Frontal cortex (tissue), 4 donors: ENCODE results near the gene OR6B3. TPM values are rescaled to one million over a fixed set of nuclear protein-coding genes. Genes with fewer than 3 reads are reported as not detected.
"Not testable (repeated sequence)": the region's sequence is repeated elsewhere in the genome, so short reads cannot be mapped to it uniquely, and the experiment has no call there.

Source experiments
- DNase-seq, 2 donors: peaks; one replicate each; pipeline ENCODE4 v3.0.0; 2012; ENCODE audit warnings: low spot score in 2 of 2
- FAIRE-seq: peaks from 2 replicates; lab custom pipeline; 2012; peaks lifted over from hg19 to GRCh38; lab: Jason Lieb, UNC
- total RNA-seq: library from RNA; depleted of rRNA; stranded (reverse); fragments of >200 nt; gene quantifications from one replicate; pipeline ENCODE4 v1.2.3, GENCODE V29; 2014
- donor health status: control.
- donor health status: control.
- donor health status: control.

OR6B3 gene
- total RNA-seq, 1 donor from 2014 or later, result not detected

GRCh38 chr2:240045098-240045497, 8.2 kb downstream of the OR6B3 start:
- DNase-seq (no peak), FAIRE-seq (no peak)

- DNase-seq, FAIRE-seq: not testable (repeated sequence)
These were observed 9.2 kb downstream of the OR6B3 start for GRCh38 chr2:240044096-240044495.

GRCh38 chr2:240043279-240043989, 9.9 kb downstream of the OR6B3 start:
- DNase-seq (no peak), FAIRE-seq (no peak)

- FAIRE-seq, result no peak
- DNase-seq, result no peak
These were observed 10.6 kb downstream of the OR6B3 start for GRCh38 chr2:240042740-240043139.

GRCh38 chr2:240041363-240041762, 12.0 kb downstream of the OR6B3 start:
- FAIRE-seq, result no peak
- DNase-seq, result no peak

- DNase-seq, result no peak
- FAIRE-seq, result no peak
These were observed 16.0 kb downstream of the OR6B3 start for GRCh38 chr2:240037358-240037757.

GRCh38 chr2:240033330-240033678, 20.0 kb downstream of the OR6B3 start:
- DNase-seq (no peak), FAIRE-seq (no peak)

- DNase-seq (no peak), FAIRE-seq (no peak)
These were observed 20.7 kb downstream of the OR6B3 start for GRCh38 chr2:240032406-240033329.

- no peak for DNase-seq
- FAIRE-seq, result no peak
These were observed 22.8 kb downstream of the OR6B3 start, which contains the start of gene OR6B2 for GRCh38 chr2:240030379-240031094. OR6B2 (minus strand) TSS chr2:240030429; CDS start chr2:240030429, 0 bp downstream.

GRCh38 chr2:240024766-240025165, 28.6 kb downstream of the OR6B3 start:
- FAIRE-seq (no peak), DNase-seq (peak in 1 of 2 donors; percentile 36)

- no peak for DNase-seq
- FAIRE-seq, result no peak
These were observed 29.5 kb downstream of the OR6B3 start for GRCh38 chr2:240023792-240024191.

GRCh38 chr2:240021488-240022104, 31.7 kb downstream of the OR6B3 start:
- DNase-seq (peak; percentile 45 to 57), FAIRE-seq (no peak)

- DNase-seq (no peak), FAIRE-seq (no peak)
These were observed 35.1 kb downstream of the OR6B3 start for GRCh38 chr2:240018071-240018750.

GRCh38 chr2:240014327-240014726, 39.0 kb downstream of the OR6B3 start:
- no peak for FAIRE-seq
- DNase-seq, result no peak

- no peak for FAIRE-seq
- DNase-seq, result no peak
These were observed 40.0 kb downstream of the OR6B3 start for GRCh38 chr2:240013343-240013742.

GRCh38 chr2:240002983-240003382, 50.3 kb downstream of the OR6B3 start:
- no peak for DNase-seq

GRCh38 chr2:240000671-240001070, 52.6 kb downstream of the OR6B3 start:
- no peak for FAIRE-seq
- no peak for DNase-seq

More at GRCh38 chr2:240002983-240003382, 50.3 kb downstream of the OR6B3 start:
- no peak for FAIRE-seq

GRCh38 chr2:239997686-239998409, 55.5 kb downstream of the OR6B3 start:
- no peak for DNase-seq
- FAIRE-seq, result no peak
